Esophagus squamous epithelium (tissue), 4 donors: ENCODE data around the gene ADIRF.

Experiments used
- CTCF ChIP-seq, 6 experiments: fragments of 450-650 bp in 4 of 6; fragments of 200-600 bp in 2 of 6; sonication (generic) in 2 of 6; IDR thresholded peaks; one replicate each; pipeline ENCODE4 v1.5.1; 2016 to 2019; ENCODE audit warnings: antibody characterized with exemption in 6 of 6, mild to moderate bottlenecking in 4 of 6, moderate library complexity in 4 of 6
- POLR2A ChIP-seq, 4 donors: fragments of 450-650 bp; IDR thresholded peaks; one replicate each; pipeline ENCODE4 v1.6.1; 2017; ENCODE audit warnings: antibody characterized with exemption in 4 of 4, mild to moderate bottlenecking in 4 of 4, moderate library complexity in 3 of 4

- TF ChIP-seq POLR2A (IDR thresholded peaks at IDR 0.05) (no peak), CTCF (IDR thresholded peaks at IDR 0.05) (no peak)
Observed at GRCh38 chr10:86969421-86970041, 1.2 kb downstream of the ADIRF start.
